ENCODE results near the gene AP2A1. TPM values are rescaled to one million over a fixed set of nuclear protein-coding genes. Genes with fewer than 3 reads are reported as not detected.
A peak's percentile ranks its signal among the peaks of the same experiment; 100 is the strongest.

Gene AP2A1
- total RNA-seq, 6 experiments from 2014 or later = 38.7 to 103 (median 49.8) TPM

DNA sequence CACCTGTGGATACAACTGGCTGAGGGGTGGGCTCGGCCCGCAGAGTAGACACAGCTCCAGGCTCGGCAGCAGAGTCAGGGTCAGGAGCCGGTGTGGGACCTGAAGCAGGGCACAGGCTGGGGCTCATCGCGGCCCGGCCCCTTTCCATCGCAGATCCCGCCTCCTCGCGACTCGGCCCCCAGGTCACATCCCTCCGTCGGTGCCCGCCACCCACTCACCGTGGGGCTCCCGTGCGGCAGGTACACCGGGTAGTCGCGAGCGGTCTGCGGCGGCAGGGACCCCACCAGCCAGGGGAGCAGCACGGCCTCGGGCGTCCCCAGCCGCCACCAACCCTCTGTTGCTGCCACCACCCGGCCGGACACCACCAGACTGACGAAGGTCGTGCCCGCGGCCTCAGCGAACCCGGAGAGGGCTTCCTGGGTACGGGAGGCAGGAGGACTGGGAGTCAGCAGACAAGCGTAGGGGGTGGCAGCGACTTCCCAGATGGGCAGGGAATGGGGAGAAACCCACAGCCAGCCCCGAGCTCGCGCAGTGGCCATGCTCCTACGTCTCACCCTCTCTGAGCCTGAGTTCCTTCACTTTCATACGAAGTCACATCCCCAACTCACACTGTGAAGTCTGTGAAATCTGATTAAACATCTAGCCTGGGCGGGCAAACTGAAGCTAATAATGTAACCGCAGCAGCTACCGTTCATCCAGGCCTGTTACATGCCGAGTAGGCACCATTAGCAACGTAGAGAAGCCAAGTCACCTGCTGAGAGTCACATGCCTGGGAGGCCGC lies 42.5 kb downstream of the AP2A1 start:
- Histone ChIP-seq H3K4me1 (peaks cover 0 to 18% (median 3%) of the 10 kb centered on the region in 4 donors), H3K27ac (peak overlapping the region; percentile 57 to 79 (median 65)), H3K36me3 (peaks cover 0 to 4% (median 2%) of the 10 kb centered on the region in 4 donors), H3K27me3 (no peaks in the 10 kb centered on the region), H3K4me3 (peak overlapping the region; percentile 61 to 79 (median 74)), H3K9me3 (no peaks in the 10 kb centered on the region)
- peak; percentile 48 for TF ChIP-seq POLR2A (IDR thresholded peaks at IDR 0.05)
- TF ChIP-seq, protein P1, sequence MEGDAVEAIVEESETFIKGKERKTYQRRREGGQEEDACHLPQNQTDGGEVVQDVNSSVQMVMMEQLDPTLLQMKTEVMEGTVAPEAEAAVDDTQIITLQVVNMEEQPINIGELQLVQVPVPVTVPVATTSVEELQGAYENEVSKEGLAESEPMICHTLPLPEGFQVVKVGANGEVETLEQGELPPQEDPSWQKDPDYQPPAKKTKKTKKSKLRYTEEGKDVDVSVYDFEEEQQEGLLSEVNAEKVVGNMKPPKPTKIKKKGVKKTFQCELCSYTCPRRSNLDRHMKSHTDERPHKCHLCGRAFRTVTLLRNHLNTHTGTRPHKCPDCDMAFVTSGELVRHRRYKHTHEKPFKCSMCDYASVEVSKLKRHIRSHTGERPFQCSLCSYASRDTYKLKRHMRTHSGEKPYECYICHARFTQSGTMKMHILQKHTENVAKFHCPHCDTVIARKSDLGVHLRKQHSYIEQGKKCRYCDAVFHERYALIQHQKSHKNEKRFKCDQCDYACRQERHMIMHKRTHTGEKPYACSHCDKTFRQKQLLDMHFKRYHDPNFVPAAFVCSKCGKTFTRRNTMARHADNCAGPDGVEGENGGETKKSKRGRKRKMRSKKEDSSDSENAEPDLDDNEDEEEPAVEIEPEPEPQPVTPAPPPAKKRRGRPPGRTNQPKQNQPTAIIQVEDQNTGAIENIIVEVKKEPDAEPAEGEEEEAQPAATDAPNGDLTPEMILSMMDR (IDR thresholded peaks at IDR 0.05) = peak; percentile 7 to 35 (median 32)
- ATAC-seq = peak; percentile 58 to 68 (median 63)
- intact Hi-C loops (cut with DNase I) = no loop called here
- WGBS (ENCODE audit: insufficient coverage, low coverage, low lambda C conversion rate, missing lambda C conversion rate) = 13% methylated on average over 7 of the region's 50 CpGs
- DNase-seq = peak; percentile 75 to 84 (median 80)

DNA sequence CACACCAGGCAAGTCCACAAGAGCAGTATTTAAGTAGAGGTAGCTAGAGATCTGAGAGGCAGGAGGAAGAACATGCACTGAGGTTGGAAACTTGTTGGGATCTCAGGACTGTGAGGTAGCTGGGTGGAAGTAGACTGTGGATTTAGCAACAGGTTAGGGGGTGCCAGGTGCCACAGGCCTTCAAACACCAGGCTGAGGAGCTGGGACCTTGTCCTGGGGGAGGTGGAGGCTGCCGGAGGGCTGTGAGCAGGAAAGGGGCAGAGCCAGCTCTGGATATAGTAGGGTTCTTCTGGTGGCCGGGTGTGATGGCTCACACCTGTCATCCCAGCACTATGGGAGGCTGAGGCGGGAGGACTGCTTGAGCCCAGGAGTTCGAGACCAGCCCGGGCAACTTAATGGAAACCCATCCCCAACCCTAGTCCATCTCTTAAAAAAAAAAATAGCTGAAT lies 43.2 kb downstream of the AP2A1 start:
- intact Hi-C loops (cut with DNase I) = no loop called here
- ATAC-seq (no peak), DNase-seq (no peak)
- Histone ChIP-seq H3K27me3 (no peaks in the 10 kb centered on the region), H3K4me3 (peak overlapping the region in 1 of 3 donors; percentile 79), H3K27ac (peak overlapping the region; percentile 57 to 79 (median 65)), H3K4me1 (peaks cover 0 to 18% (median 3%) of the 10 kb centered on the region in 4 donors), H3K36me3 (no peaks in the 10 kb centered on the region), H3K9me3 (no peaks in the 10 kb centered on the region)
- WGBS (ENCODE audit: insufficient coverage, low coverage, low lambda C conversion rate, missing lambda C conversion rate) = 80% methylated on average over 1 of the region's 5 CpGs
- TF ChIP-seq, protein P1 (IDR thresholded peaks at IDR 0.05) = no peak
- TF ChIP-seq POLR2A (IDR thresholded peaks at IDR 0.05) = no peak

DNA sequence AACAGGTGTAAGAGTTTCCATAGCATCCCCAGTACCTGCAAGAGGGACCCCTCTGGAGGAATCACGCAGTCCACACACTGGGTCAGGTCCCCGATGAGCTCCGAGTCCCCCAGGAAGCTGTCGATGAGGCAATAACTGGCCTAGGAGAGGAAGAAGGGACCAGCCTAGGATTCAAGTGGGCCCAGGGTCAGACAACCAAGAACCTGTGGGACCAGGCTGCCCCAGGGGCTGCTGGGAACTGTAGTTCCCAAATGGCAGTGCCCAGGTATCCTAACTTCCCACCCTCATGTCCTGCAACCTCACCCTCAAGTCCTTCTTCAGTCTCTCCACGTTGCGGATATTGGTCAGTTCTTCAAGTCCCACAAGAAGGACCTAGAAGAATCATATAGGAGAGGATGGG lies 44.5 kb downstream of the AP2A1 start:
- intact Hi-C loops (cut with DNase I) = no loop called here
- no peaks in the 10 kb centered on the region for H3K9me3 ChIP-seq
- DNase-seq (no peak), ATAC-seq (no peak)
- H3K36me3 ChIP-seq = no peaks in the 10 kb centered on the region
- H3K4me3 ChIP-seq = no peak overlapping the region
- no peak overlapping the region for H3K27ac ChIP-seq
- no peaks in the 10 kb centered on the region for H3K27me3 ChIP-seq
- H3K4me1 ChIP-seq = peaks cover 0 to 18% (median 3%) of the 10 kb centered on the region in 4 donors
- no CpG with 5 or more reads among the region's 6 CpGs for WGBS (ENCODE audit: insufficient coverage, low coverage, low lambda C conversion rate, missing lambda C conversion rate)
- TF ChIP-seq, protein P1 (IDR thresholded peaks at IDR 0.05) = no peak
- no peak for TF ChIP-seq POLR2A (IDR thresholded peaks at IDR 0.05)

DNA sequence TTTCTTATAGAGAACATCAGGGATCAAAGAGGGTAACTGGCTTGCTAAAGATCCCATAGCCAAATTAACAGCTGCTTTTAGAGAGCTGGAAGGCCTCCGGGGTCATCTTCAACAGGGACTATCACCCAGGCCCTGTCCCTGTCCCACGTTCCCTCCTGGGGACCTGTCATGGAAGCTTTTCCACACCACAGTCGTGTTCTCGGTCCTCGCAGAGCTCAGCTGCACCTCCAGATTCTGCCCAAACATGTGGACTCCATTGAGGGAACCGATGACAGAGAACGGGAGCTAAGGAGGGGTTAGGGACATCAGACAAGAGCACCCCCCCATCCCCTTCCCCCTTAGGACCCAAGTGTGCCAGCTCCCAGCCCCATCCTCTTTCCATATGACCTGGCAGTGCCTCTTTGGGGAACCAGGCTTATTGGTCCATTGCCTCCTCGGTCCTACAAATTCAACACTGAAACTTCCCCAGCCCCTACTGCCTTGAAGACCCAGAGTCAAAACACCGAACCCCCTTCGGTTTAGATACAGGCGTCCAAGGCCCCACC lies 45.7 kb downstream of the AP2A1 start:
- intact Hi-C loops (cut with DNase I) = no loop called here
- no peaks in the 10 kb centered on the region for H3K27me3 ChIP-seq
- TF ChIP-seq POLR2A (IDR thresholded peaks at IDR 0.05) = no peak
- TF ChIP-seq, protein P1 (IDR thresholded peaks at IDR 0.05) = no peak
- peak overlapping the region; percentile 27 to 66 (median 65) for H3K27ac ChIP-seq
- no peaks in the 10 kb centered on the region for H3K36me3 ChIP-seq
- peaks cover 0 to 18% (median 3%) of the 10 kb centered on the region in 4 donors for H3K4me1 ChIP-seq
- 42% methylated on average over 6 of the region's 11 CpGs for WGBS (ENCODE audit: insufficient coverage, low coverage, low lambda C conversion rate, missing lambda C conversion rate)
- no peaks in the 10 kb centered on the region for H3K9me3 ChIP-seq
- DNase-seq = no peak
- no peak for ATAC-seq
- H3K4me3 ChIP-seq = peak overlapping the region; percentile 51 to 76 (median 56)

Data from right lobe of liver (tissue), 6 donors.